ENCODE results near the gene RTL1.

RTL1 gene

GRCh38 chr14:100888789-100889315 lies 14.7 kb downstream of the RTL1 start:
- Histone ChIP-seq H3K4me1 (ENCODE audit: low read length) (no peaks in the 10 kb centered on the region), H2AFZ (ENCODE audit: low read depth, low read length) (no peak overlapping the region), H4K20me1 (ENCODE audit: insufficient read depth, low read length) (no peaks in the 10 kb centered on the region), H3K36me3 (replicated peaks; ENCODE audit: low read depth, low read length) (no peaks in the 10 kb centered on the region), H3K4me3 (ENCODE audit: low read length) (no peak overlapping the region), H3K4me2 (ENCODE audit: low read length) (no peak overlapping the region), H3K27me3 (ENCODE audit: low read depth, low read length) (peaks cover 4% of the 10 kb centered on the region; the same call in 1 of the 2 replicates), H3K27ac (ENCODE audit: low read length) (no peak overlapping the region), H3K9me3 (ENCODE audit: insufficient read depth, low read length) (no peaks in the 10 kb centered on the region), H3K9ac (ENCODE audit: low read length) (no peak overlapping the region), H3K79me2 (ENCODE audit: low read length) (no peaks in the 10 kb centered on the region)
- TF ChIP-seq EZH2phosphoT487 (IDR thresholded peaks at IDR 0.05; ENCODE audit: low read depth) (no peak), CTCF (IDR thresholded peaks at IDR 0.05; ENCODE audit: low read depth, low read length) (no peak)

- Histone ChIP-seq H3K36me3 (replicated peaks; ENCODE audit: low read depth, low read length) (no peaks in the 10 kb centered on the region), H3K4me1 (ENCODE audit: low read length) (no peaks in the 10 kb centered on the region), H3K27me3 (ENCODE audit: low read depth, low read length) (peaks cover 4% of the 10 kb centered on the region; the same call in 1 of the 2 replicates), H2AFZ (ENCODE audit: low read depth, low read length) (no peak overlapping the region), H3K9ac (ENCODE audit: low read length) (no peak overlapping the region), H4K20me1 (ENCODE audit: insufficient read depth, low read length) (no peaks in the 10 kb centered on the region), H3K27ac (ENCODE audit: low read length) (no peak overlapping the region), H3K9me3 (ENCODE audit: insufficient read depth, low read length) (no peaks in the 10 kb centered on the region), H3K79me2 (ENCODE audit: low read length) (no peaks in the 10 kb centered on the region), H3K4me3 (ENCODE audit: low read length) (no peak overlapping the region), H3K4me2 (ENCODE audit: low read length) (no peak overlapping the region)
- no peak for TF ChIP-seq CTCF (IDR thresholded peaks at IDR 0.05; ENCODE audit: low read depth, low read length)
Measured at GRCh38 chr14:100887728-100888335, 15.7 kb downstream of the RTL1 start.

- TF ChIP-seq CTCF (IDR thresholded peaks at IDR 0.05; ENCODE audit: low read depth, low read length) (no peak), EZH2phosphoT487 (IDR thresholded peaks at IDR 0.05; ENCODE audit: low read depth) (no peak)
- H3K79me2 ChIP-seq (ENCODE audit: low read length): no peaks in the 10 kb centered on the region
- H3K9ac ChIP-seq (ENCODE audit: low read length): no peak overlapping the region
- no peaks in the 10 kb centered on the region for H3K9me3 ChIP-seq (ENCODE audit: insufficient read depth, low read length)
- H2AFZ ChIP-seq (ENCODE audit: low read depth, low read length): no peak overlapping the region
- no peak overlapping the region for H3K27ac ChIP-seq (ENCODE audit: low read length)
- H3K36me3 ChIP-seq (replicated peaks; ENCODE audit: low read depth, low read length): no peaks in the 10 kb centered on the region
- H3K4me1 ChIP-seq (ENCODE audit: low read length): no peaks in the 10 kb centered on the region
- no peak overlapping the region for H3K4me3 ChIP-seq (ENCODE audit: low read length)
- no peaks in the 10 kb centered on the region for H4K20me1 ChIP-seq (ENCODE audit: insufficient read depth, low read length)
- no peak overlapping the region for H3K4me2 ChIP-seq (ENCODE audit: low read length)
- H3K27me3 ChIP-seq (ENCODE audit: low read depth, low read length): peaks cover 4% of the 10 kb centered on the region; the same call in 1 of the 2 replicates
Measured at GRCh38 chr14:100885617-100886016, 17.9 kb downstream of the RTL1 start.

DNA sequence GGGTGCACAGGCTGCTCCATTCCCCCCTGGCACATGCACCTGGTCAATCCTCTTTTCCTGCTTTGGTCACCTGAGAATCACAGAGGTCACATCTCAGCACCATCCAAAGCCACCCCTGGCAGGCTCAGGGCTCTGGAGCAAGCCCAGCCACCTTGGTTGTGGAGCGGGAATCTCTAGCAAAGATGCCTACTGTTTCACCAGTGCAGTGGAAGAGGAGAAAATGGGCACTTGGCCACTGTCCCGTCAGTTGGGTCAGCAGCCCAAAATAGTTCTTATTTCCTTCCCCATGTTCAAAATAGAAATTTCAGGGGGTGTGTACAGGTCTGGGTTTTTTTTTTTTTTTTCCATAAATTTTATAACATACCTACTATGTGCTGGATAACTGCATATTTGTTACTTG lies 18.3 kb downstream of the RTL1 start:
- Histone ChIP-seq H3K27me3 (ENCODE audit: low read depth, low read length) (peaks cover 4% of the 10 kb centered on the region; the same call in 1 of the 2 replicates), H3K9me3 (ENCODE audit: insufficient read depth, low read length) (no peaks in the 10 kb centered on the region), H4K20me1 (ENCODE audit: insufficient read depth, low read length) (no peaks in the 10 kb centered on the region), H3K36me3 (replicated peaks; ENCODE audit: low read depth, low read length) (no peaks in the 10 kb centered on the region), H3K9ac (ENCODE audit: low read length) (no peak overlapping the region), H3K27ac (ENCODE audit: low read length) (no peak overlapping the region), H3K4me2 (ENCODE audit: low read length) (no peak overlapping the region), H2AFZ (ENCODE audit: low read depth, low read length) (no peak overlapping the region), H3K4me1 (ENCODE audit: low read length) (no peaks in the 10 kb centered on the region), H3K79me2 (ENCODE audit: low read length) (no peaks in the 10 kb centered on the region), H3K4me3 (ENCODE audit: low read length) (no peak overlapping the region)
- TF ChIP-seq CTCF (IDR thresholded peaks at IDR 0.05; ENCODE audit: low read depth, low read length) (no peak), EZH2phosphoT487 (IDR thresholded peaks at IDR 0.05; ENCODE audit: low read depth) (no peak)
